Skeletal muscle satellite cell (primary cell): ENCODE results near the gene PKP2.

Source experiments
- H3K27me3 ChIP-seq: 2 replicates; pipeline ENCODE4 v1.7.0; 2013; ENCODE audit warnings: low read length; ENCODE audit not compliant: control insufficient read depth, insufficient read depth
- H3K36me3 ChIP-seq: 2 replicates; pipeline ENCODE4 v1.7.0; 2013; ENCODE audit warnings: mild to moderate bottlenecking, control low read depth, low read length; ENCODE audit not compliant: insufficient read depth
- H3K4me1 ChIP-seq: 2 replicates; pipeline ENCODE4 v1.7.0; 2013; ENCODE audit warnings: low read length; ENCODE audit not compliant: control insufficient read depth, insufficient read depth
- H3K4me2 ChIP-seq: 2 replicates; pipeline ENCODE4 v1.7.0; 2013; ENCODE audit warnings: mild to moderate bottlenecking, low read length
- H3K4me3 ChIP-seq: 2 replicates; pipeline ENCODE4 v1.7.0; 2013; ENCODE audit warnings: low read length
- H3K9ac ChIP-seq: 2 replicates; pipeline ENCODE4 v1.7.0; 2013; ENCODE audit warnings: mild to moderate bottlenecking, low read depth, low read length, moderate library complexity
- H3K9me3 ChIP-seq: replicated peaks from 2 replicates; pipeline ENCODE4 v1.7.0; 2013; ENCODE audit warnings: mild to moderate bottlenecking, control low read depth, low read length

PKP2 gene

DNA sequence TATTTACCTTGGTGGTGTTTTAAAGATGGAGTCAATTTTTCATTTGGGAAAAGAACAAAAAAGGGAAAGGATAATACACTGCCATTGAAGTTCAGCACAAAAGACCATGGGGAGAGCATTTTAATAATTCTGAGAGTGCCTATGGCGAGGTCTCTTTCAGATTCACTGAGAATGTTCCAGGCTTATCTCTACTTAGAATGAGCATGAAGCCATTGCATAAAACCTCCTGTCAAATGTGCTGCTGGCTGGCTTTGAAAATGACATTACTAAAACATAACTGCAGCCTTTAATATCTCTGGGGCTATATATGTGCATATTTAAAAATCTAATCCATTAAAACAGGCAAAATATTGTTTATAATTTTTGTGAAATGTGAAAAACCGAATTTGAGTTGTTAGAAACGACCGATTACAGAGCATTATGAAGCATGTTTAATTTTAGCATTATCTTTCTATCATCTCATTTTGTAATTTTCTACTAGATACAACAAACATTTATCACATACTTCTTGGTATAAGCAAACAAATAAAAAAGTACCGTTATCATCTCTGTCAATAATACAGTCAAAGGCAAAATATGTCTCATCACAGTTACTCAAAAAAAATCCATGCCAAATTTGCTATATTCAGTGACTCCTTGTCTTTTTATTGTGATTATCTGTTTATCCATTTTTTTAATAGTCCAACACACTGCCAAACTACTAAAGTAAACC is 95.2 kb downstream of the PKP2 start:
- H3K4me3 ChIP-seq = no peak overlapping the region
- H3K4me1 ChIP-seq = no peaks in the 10 kb centered on the region
- no peaks in the 10 kb centered on the region for H3K9me3 ChIP-seq
- no peak overlapping the region for H3K9ac ChIP-seq
- no peak overlapping the region for H3K4me2 ChIP-seq
- H3K36me3 ChIP-seq = no peaks in the 10 kb centered on the region
- no peaks in the 10 kb centered on the region for H3K27me3 ChIP-seq

GRCh38 chr12:32794281-32794680 is 102.3 kb downstream of the PKP2 start:
- Histone ChIP-seq H3K9me3 (no peaks in the 10 kb centered on the region), H3K4me2 (no peak overlapping the region), H3K27me3 (no peaks in the 10 kb centered on the region), H3K4me1 (no peaks in the 10 kb centered on the region), H3K36me3 (no peaks in the 10 kb centered on the region), H3K4me3 (no peak overlapping the region), H3K9ac (no peak overlapping the region)

DNA sequence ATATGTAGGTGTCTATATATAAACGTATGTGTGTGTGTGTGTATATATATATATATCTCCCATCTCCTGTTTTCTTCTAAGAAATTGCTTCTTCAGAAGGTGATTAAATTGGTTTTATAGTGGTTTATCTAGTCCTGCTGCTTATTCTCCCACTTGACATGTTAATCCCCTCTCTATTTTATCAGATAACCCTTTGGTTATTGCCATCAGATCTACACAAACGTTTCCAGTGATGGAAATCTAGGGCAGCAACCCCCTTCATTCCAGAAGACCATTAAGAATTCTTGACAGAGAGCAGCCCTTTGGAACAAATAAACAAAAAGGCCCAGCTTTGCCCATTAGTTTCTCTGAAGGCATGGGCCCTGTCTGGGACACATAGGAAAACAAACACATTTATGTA is 106.7 kb downstream of the PKP2 start:
- no peaks in the 10 kb centered on the region for H3K4me1 ChIP-seq
- no peaks in the 10 kb centered on the region for H3K27me3 ChIP-seq
- H3K36me3 ChIP-seq = no peaks in the 10 kb centered on the region
- H3K9me3 ChIP-seq = no peaks in the 10 kb centered on the region
- H3K4me3 ChIP-seq = no peak overlapping the region
- no peak overlapping the region for H3K4me2 ChIP-seq
- H3K9ac ChIP-seq = no peak overlapping the region

DNA sequence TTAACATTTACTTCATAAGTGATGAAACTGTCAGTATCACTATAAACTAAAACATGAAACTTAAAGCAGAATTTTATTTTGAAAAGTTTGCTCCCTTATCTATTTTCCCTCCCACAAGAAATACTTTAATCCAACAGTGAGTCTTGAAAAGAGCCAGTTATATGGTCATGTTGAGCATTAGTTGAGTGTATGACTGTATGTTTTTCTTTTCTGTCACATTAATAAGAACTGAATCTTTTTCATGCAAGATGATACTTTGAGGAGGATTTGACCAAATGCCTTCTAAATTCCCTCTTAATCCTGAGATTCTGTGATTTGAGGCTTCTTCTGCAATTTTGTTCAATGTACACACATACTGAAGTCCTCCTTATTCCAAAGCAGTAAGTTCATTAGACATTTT is 107.1 kb downstream of the PKP2 start:
- no peaks in the 10 kb centered on the region for H3K4me1 ChIP-seq
- no peak overlapping the region for H3K4me2 ChIP-seq
- no peaks in the 10 kb centered on the region for H3K9me3 ChIP-seq
- H3K4me3 ChIP-seq = no peak overlapping the region
- H3K36me3 ChIP-seq = no peaks in the 10 kb centered on the region
- no peaks in the 10 kb centered on the region for H3K27me3 ChIP-seq
- no peak overlapping the region for H3K9ac ChIP-seq

DNA sequence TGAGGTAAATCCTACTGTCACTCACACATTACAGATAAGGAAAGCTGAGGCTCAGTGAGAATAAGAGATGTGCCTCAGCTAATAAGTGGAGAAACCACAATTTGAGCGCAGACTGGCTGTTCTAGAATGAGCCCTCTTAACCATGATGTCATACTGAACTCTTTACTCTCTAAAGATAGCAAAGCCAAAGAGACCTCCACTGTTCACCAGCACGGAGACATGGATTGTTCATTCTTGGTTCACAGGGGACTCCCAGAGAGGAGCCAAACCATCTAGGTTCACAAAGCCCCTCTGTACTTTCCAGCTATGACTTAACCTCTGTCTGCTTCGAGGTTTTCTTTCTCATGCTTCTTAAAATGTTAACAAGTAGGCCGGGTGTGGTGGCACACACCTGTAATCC is 108.2 kb downstream of the PKP2 start:
- Histone ChIP-seq H3K4me1 (no peaks in the 10 kb centered on the region), H3K9ac (no peak overlapping the region), H3K4me2 (no peak overlapping the region), H3K4me3 (no peak overlapping the region), H3K27me3 (no peaks in the 10 kb centered on the region), H3K36me3 (no peaks in the 10 kb centered on the region), H3K9me3 (no peaks in the 10 kb centered on the region)

GRCh38 chr12:32785557-32785956 is 111.0 kb downstream of the PKP2 start:
- H3K4me2 ChIP-seq = no peak overlapping the region
- H3K4me3 ChIP-seq = no peak overlapping the region
- H3K9ac ChIP-seq = no peak overlapping the region
- no peaks in the 10 kb centered on the region for H3K36me3 ChIP-seq
- H3K4me1 ChIP-seq = no peaks in the 10 kb centered on the region
- H3K27me3 ChIP-seq = peaks cover 5% of the 10 kb centered on the region
- no peaks in the 10 kb centered on the region for H3K9me3 ChIP-seq

- no peak overlapping the region for H3K4me3 ChIP-seq
- no peaks in the 10 kb centered on the region for H3K36me3 ChIP-seq
- H3K27me3 ChIP-seq = peaks cover 10% of the 10 kb centered on the region
- no peak overlapping the region for H3K4me2 ChIP-seq
- no peaks in the 10 kb centered on the region for H3K4me1 ChIP-seq
- no peak overlapping the region for H3K9ac ChIP-seq
- no peaks in the 10 kb centered on the region for H3K9me3 ChIP-seq
Measured at GRCh38 chr12:32783029-32783428, 113.5 kb downstream of the PKP2 start.

DNA sequence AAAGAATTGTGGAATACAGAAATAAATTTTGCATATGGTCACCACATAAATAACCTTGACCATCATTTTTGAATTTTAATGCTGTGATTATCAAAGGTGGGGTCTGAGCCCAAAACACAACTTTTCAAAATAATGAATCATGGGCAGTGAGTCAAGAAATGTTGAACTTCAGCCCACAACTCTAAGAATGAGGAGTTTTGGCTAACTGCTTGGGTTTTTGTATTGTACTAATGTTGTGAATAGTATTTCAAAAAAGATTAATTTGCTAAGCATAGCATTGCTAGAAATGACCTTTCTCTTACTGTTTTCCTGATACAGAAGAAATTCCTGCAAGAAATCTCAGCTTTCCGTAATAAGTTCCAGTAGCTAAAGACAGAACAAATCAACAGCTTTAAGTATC is 116.5 kb downstream of the PKP2 start:
- Histone ChIP-seq H3K4me3 (no peak overlapping the region), H3K9me3 (no peaks in the 10 kb centered on the region), H3K4me1 (no peaks in the 10 kb centered on the region), H3K9ac (no peak overlapping the region), H3K4me2 (no peak overlapping the region), H3K36me3 (no peaks in the 10 kb centered on the region), H3K27me3 (peaks cover 10% of the 10 kb centered on the region)

DNA sequence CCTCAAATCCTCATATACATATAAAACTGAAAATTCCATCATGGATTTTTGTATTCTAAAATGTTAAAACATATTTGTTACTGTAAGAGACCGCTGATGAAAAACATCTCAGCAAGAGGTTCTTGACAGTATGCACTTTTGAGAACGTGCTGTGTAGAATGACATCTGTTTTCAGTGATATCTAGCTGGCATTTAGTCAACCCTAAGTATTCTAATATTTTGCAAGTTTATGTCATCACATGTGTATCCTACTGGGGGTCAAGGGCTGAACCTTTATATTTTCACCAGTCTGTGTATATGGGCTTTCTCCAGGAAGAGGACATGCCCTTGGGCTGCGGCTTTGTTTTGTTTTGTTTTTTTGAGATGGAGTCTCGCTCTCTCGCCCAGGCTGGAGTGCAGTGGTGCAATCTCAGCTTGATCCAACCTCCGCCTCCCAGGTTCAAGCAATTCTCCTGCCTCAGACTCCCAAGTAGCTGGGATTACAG is 118.8 kb downstream of the PKP2 start:
- Histone ChIP-seq H3K9ac (no peak overlapping the region), H3K36me3 (no peaks in the 10 kb centered on the region), H3K27me3 (peaks cover 10% of the 10 kb centered on the region), H3K9me3 (no peaks in the 10 kb centered on the region), H3K4me2 (no peak overlapping the region), H3K4me1 (no peaks in the 10 kb centered on the region), H3K4me3 (no peak overlapping the region)

GRCh38 chr12:32777159-32777558 is 119.4 kb downstream of the PKP2 start:
- Histone ChIP-seq H3K36me3 (no peaks in the 10 kb centered on the region), H3K9me3 (no peaks in the 10 kb centered on the region)

DNA sequence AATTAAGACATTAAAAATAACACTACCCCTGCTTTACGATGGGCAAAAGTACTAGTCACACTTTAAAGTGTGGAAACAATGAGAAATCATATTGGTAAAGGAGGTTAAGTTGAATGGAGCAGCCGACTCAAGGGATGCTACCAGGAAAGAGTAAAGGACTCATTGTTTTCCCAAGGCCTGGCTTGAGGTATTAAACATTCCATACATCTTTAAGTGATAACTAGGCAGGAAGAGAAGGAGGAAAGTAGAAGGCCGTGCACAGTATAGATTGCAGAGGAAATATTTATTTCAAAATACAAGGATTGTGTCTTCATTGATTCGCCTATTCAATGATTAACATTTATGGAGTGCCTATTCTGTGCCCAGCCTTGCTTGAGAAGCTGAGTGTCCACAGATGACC is 120.3 kb downstream of the PKP2 start:
- Histone ChIP-seq H3K9ac (no peak overlapping the region), H3K36me3 (no peaks in the 10 kb centered on the region), H3K9me3 (no peaks in the 10 kb centered on the region), H3K4me3 (no peak overlapping the region), H3K4me1 (no peaks in the 10 kb centered on the region), H3K4me2 (no peak overlapping the region), H3K27me3 (peaks cover 10% of the 10 kb centered on the region)

More at GRCh38 chr12:32777159-32777558, 119.4 kb downstream of the PKP2 start:
- no peak overlapping the region for H3K4me2 ChIP-seq
- no peak overlapping the region for H3K9ac ChIP-seq
- peaks cover 10% of the 10 kb centered on the region for H3K27me3 ChIP-seq
- H3K4me3 ChIP-seq = no peak overlapping the region
- H3K4me1 ChIP-seq = no peaks in the 10 kb centered on the region

DNA sequence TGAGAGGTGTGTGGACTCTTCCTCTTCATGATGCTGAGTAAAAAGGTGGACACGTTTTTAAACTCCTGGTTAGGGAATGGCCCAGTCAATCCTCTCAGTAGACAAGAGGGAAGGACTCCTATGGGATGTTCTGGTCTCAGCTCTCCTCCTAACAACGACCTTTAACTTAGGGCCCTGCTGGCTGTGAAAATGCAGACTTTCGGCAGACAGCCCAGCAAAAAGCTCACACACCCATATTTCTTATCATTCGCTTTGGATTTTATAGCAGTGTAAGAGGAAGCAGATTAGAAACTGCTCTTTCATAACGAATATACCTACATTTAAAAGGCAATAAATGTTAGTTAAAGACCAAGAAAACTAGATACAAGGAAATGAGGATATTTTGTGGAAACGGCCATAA is 122.9 kb downstream of the PKP2 start:
- Histone ChIP-seq H3K4me3 (no peak overlapping the region), H3K36me3 (no peaks in the 10 kb centered on the region), H3K4me2 (no peak overlapping the region), H3K27me3 (peaks cover 14% of the 10 kb centered on the region), H3K9me3 (no peaks in the 10 kb centered on the region), H3K9ac (no peak overlapping the region), H3K4me1 (no peaks in the 10 kb centered on the region)
